HT-29 (cell line): ENCODE data around the gene CALCA. TPM values are rescaled to one million over a fixed set of nuclear protein-coding genes. Genes with fewer than 3 reads are reported as not detected.

Experiments
- DNase-seq: peaks from one replicate; pipeline ENCODE4 v3.0.0-alpha.2; 2015; ENCODE audit warnings: low spot score
- total RNA-seq: library from RNA; depleted of rRNA; stranded (reverse); fragments of >200 nt; shearing (Covaris generic); gene quantifications from 2 replicates; pipeline ENCODE4 v1.2.3, GENCODE V29; 2014; rRNA removed

Gene CALCA
- total RNA-seq, 1 experiment from 2014 or later: not detected

DNA sequence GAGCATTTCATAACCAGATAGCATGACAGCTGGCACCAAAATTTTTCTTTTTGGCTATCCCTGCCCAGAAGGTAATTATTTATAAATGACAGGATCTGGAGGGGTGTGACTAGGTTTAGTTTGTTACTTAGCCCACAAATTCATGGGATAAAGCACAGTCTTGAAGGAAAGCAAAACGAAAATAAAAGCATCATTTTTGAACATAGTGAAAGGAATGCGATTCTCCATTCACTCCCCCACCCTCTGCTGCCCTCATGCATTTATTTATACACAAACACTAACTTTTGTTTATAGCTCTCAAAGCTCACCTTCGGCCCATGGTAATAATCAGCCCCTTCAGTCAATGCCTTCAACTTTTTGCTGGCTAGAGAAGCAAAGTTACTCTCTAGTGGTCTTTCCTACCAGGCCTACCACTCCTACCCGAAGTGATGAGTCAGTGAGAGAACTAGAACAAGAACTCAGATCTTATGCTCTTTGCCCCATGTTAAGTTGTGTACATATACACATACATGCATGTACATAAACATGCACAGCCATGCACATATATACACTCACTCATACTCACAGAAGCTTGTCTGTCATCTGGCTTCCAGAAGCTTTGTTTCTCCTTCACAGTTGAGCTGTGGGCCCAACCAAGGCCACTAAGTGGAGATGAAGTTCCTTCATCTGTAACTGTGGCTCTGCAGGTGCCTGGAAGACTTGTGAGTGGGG is 22.6 kb downstream of the CALCA start:
- no peak for DNase-seq

DNA sequence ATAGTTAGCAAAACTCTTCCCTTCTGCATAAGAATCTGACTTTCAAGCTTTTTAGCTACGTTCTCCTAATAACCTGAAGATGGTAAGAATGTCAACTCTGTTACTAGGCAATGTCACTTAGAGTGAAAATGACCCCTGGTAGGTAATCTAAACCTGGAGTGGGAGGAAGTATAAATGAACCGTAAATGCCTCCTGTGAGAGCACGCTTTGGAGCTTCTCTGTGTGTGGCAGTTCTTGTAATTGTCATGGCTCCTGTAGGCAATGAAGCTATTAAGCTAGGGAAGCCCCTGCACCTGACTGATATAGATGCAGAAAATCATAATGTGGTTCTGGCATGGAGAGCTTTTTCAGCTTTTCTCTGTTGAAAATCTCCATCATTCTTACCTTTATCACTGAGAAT is 29.4 kb downstream of the CALCA start:
- no peak for DNase-seq

DNA sequence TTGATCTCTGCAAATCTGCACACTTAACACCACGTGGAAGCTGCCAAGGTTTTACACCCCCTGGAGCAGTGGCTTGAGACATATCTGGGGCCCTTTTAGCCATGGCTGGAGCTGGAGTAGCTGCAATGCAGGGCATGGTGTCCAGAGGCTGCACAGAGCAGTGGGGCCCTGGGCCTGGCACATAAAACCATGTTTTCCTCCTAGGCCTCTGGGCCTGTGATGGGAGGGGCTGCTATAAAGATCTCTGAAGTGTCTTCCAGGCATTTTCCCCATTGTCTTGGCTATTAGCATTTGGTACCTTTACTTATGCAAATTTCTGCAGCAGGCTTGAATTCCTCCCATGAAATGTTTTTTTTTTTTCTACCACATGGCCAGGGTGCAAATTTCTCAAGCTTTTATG is 33.2 kb downstream of the CALCA start:
- DNase-seq: no peak

DNA sequence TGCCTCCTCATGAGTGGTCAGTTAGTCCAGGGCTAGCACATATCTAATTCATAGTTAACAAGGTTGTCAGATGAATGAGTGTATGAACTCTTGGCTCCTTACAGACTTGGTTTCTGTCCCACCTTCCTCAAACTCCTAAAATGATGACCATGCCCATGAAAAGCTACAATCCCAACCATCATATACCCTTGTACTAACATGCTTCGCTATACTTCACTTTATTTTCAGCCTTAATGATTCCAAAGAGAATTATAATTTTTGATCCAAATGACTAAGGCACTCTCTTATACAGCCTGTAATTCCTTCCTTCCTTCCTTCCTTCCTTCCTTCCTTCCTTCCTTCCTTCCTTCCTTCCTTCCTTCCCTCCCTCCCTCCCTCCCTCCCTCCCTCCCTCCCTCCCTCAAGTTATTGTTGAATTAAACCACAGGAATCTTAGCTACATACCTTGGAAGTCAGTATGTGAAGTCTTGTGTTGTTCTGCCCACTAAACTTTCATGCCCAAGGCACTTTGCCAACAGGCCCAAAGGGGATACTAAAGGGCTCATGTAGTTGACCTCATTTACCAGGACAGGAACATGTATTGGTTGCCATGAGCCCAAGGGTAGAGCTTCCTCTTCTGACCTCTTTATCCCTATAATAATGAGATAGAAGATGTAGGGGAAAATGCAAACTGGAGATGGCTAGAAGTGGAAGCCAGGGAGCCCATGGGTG is 37.4 kb downstream of the CALCA start:
- DNase-seq: no peak

DNA sequence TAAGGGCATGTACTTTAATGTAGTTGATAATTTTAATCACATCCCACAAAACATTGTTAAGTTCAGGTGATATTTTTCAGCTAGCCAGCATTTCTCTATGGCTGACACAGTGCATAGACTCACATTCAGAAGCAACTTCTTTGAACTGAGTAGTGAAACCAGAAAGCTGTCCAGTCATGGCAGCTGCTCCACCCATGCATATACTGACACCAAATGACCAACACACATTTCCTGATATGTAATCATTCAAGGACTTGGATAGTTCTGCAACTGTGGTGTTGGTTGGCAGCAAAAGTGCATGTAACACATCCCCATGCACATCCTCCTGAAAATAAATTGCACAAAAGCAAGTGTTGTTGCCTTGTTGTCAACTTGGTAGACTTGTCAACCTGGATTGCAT is 39.7 kb downstream of the CALCA start:
- DNase-seq: no peak

DNA sequence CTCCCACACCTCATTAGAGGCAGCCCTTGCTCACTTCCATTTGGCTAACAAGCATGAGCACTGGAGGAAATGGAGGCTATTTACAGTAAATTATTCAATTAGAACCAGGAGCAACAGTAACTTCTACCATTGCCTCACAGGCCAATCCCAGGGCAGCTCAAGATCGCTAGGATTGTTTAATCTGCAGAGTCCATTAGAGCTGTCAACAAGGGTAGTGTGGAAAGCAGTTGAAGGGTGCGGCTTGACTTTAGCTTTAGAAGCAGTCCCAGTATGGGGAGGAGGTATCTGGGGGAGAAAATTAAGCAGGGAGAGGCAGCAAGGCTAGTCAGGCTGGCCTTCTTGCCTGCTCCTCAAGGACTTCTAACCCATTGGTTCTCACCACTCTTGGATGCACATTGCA is 41.8 kb downstream of the CALCA start:
- DNase-seq: no peak

DNA sequence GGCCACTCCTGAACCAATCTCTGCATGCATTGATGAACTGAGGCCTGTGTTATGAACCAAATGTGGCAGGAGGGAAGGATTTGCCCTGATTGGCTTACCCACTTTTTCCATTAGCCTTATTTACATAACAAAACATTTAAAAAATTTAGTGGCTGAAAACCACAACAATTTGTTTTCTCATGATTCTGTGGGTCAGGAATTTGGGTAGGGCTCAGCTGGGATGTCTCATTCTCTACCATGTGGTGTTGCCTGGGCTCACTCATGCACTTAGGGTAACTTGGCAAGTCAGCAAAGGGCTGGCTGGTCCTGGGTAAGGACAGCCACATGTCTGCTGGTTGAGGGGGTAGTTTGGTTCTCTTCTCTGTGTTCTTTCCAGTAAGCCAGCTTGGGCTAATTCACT is 45.0 kb downstream of the CALCA start:
- DNase-seq: no peak

DNA sequence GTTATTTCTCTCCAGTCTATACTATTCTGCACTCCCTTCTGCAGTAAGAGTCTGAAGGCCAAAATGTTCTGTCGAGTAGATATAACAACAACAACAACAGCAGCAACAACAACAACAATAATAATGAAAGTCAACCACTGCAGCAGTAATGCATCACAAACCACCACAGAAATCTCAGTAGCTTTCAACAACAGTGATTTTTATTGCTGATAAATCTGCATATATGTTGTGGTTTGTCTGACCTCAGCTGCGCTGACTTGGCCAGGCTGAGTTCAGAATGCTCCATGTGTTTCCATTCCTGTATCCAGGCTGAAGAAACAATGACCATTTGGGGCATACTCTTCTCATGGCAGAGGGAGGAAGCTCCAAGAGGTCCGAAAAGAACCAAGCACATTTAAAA is 47.8 kb downstream of the CALCA start:
- no peak for DNase-seq

Other genes starting within 250 kb of the CALCA start
- 7.2 and 9.7 TPM in 2 replicates for gene CYP2R1, start 80.1 kb downstream of the CALCA start, total RNA-seq
- not detected in 2 replicates for gene CALCB, start 101.2 kb upstream of the CALCA start, total RNA-seq
- gene INSC, start 142.6 kb upstream of the CALCA start, total RNA-seq: 0.29 and 1.7 TPM in 2 replicates